K562 (cell line): ENCODE results near the gene DAG1. TPM values are rescaled to one million over a fixed set of nuclear protein-coding genes. Genes with fewer than 3 reads are reported as not detected.

Experiments
- E2F3 ChIP-seq: fragments of 250-450 bp; sonication (Bioruptor Pico); IDR thresholded peaks from 2 replicates; pipeline ENCODE4 v1.4.0; 2020; ENCODE audit warnings: mild to moderate bottlenecking
- FOXK1 ChIP-seq: sonication (generic); formaldehyde crosslinking; IDR thresholded peaks from 2 replicates; pipeline ENCODE4 v1.8.0; 2022; ENCODE audit warnings: missing genetic modification reagents, mild to moderate bottlenecking, borderline replicate concordance
- HDAC2 ChIP-seq: fragments of 450-650 bp; IDR thresholded peaks from 2 replicates; pipeline ENCODE4 v1.6.1; 2016; ENCODE audit warnings: mild to moderate bottlenecking
- KAT7 ChIP-seq: sonication (generic); formaldehyde crosslinking; IDR thresholded peaks from 2 replicates; pipeline ENCODE4 v1.8.0; 2022; ENCODE audit warnings: missing genetic modification reagents, mild to moderate bottlenecking, borderline replicate concordance
- MEF2A ChIP-seq: IDR thresholded peaks from 2 replicates; pipeline ENCODE4 v1.6.1; 2011; ENCODE audit warnings: low read depth, mild to moderate bottlenecking, low read length, moderate library complexity; ENCODE audit not compliant: control insufficient read depth
- NFE2 ChIP-seq: IDR thresholded peaks from 2 replicates; pipeline ENCODE4 v1.6.1; 2014; ENCODE audit warnings: antibody characterized with exemption, low read depth
- POLR2A ChIP-seq: fragments of 450-650 bp; conservative IDR thresholded peaks from 2 replicates; pipeline ENCODE4 v1.6.1; 2016
- POLR2B ChIP-seq: fragments of 450-650 bp; IDR thresholded peaks from 2 replicates; pipeline ENCODE4 v1.6.1; 2018; ENCODE audit warnings: low read depth; ENCODE audit not compliant: partially characterized antibody
- SOX6 ChIP-seq: fragments of 450-650 bp; IDR thresholded peaks from 2 replicates; pipeline ENCODE4 v1.6.1; 2014; ENCODE audit warnings: mild to moderate bottlenecking
- ZNF24 ChIP-seq: fragments of 450-650 bp; IDR thresholded peaks from 2 replicates; pipeline ENCODE4 v1.6.1; 2016
- ZNF830 ChIP-seq: fragments of 250-450 bp; sonication (Bioruptor Pico); IDR thresholded peaks from 2 replicates; pipeline ENCODE4 v1.5.0; 2021; ENCODE audit warnings: mild to moderate bottlenecking
- polyA plus RNA-seq, 8 experiments: library from polyadenylated mRNA; depleted of rRNA in 4 of 8; stranded (reverse) in 5 of 8; unstranded in 3 of 8; fragments of >200 nt; fragmentation: Nextera tagmentation in 2 of 8; fragmentation: Illumina TruSeq in 1 of 8; extraction: Ambion mirVana in 2 of 8; extraction: Trizol in 1 of 8; gene quantifications; 2 replicates each; pipeline versions ENCODE4 v1.2.1 to v1.2.3, GENCODE V29; 2011 to 2014; ENCODE audit warnings: inconsistent platforms in 1 of 8, missing spikeins in 1 of 8
- total RNA-seq, 7 experiments: library from RNA; depleted of rRNA in 6 of 7; stranded (reverse); fragments of >200 nt in 6 of 7; fragmentation: Illumina TruSeq in 2 of 7; extraction: Trizol in 2 of 7; gene quantifications; 2 replicates each; pipeline versions ENCODE4 v1.2.1 to v1.2.3, GENCODE V29; 2011 to 2021; ENCODE audit warnings: low replicate concordance in 1 of 7
- TF ChIP-seq, protein P1 (sequence below): sonication (generic); formaldehyde crosslinking; IDR thresholded peaks from 2 replicates; pipeline ENCODE4 v1.8.0; 2022; ENCODE audit warnings: mild to moderate bottlenecking, missing genetic modification reagents
- TF ChIP-seq, protein P2 (sequence below): sonication (generic); formaldehyde crosslinking; IDR thresholded peaks from 2 replicates; pipeline ENCODE4 v1.8.0; 2022; ENCODE audit warnings: mild to moderate bottlenecking, missing genetic modification reagents
- TF ChIP-seq, protein P3 (sequence below): fragments of 250-450 bp; sonication (Bioruptor Pico); IDR thresholded peaks from 2 replicates; pipeline ENCODE4 v1.8.0; 2022; ENCODE audit warnings: moderate library complexity, mild to moderate bottlenecking, inconsistent platforms
- TF ChIP-seq, protein P4 (sequence below): sonication (generic); IDR thresholded peaks from 2 replicates; pipeline ENCODE4 v1.6.1; 2016
- TF ChIP-seq, protein P5 (sequence below): fragments of 450-650 bp; formaldehyde crosslinking; IDR thresholded peaks from 2 replicates; pipeline ENCODE4 v1.4.0; 2020; ENCODE audit warnings: mild to moderate bottlenecking, moderate library complexity
- TF ChIP-seq, protein P6 (sequence below), 2 experiments: IDR thresholded peaks; 2 replicates each; pipeline ENCODE4 v1.6.1; 2011; ENCODE audit warnings: borderline replicate concordance in 1 of 2, control low read depth in 1 of 2, low read depth in 1 of 2, low read length in 1 of 2, mild to moderate bottlenecking in 1 of 2, mixed read lengths in 1 of 2, moderate library complexity in 1 of 2; ENCODE audit not compliant: insufficient read depth in 1 of 2, insufficient read length in 1 of 2, poor library complexity in 1 of 2, severe bottlenecking in 1 of 2; ENCODE audit errors: extremely low read depth in 1 of 2

The DAG1 gene
- total and polyA plus RNA-seq, 9 of the 15 experiments (the other 6 are each of a cell fraction or from before 2014, with no cell fraction given): 0.29 to 19.6 (median 8.2) TPM

DNA sequence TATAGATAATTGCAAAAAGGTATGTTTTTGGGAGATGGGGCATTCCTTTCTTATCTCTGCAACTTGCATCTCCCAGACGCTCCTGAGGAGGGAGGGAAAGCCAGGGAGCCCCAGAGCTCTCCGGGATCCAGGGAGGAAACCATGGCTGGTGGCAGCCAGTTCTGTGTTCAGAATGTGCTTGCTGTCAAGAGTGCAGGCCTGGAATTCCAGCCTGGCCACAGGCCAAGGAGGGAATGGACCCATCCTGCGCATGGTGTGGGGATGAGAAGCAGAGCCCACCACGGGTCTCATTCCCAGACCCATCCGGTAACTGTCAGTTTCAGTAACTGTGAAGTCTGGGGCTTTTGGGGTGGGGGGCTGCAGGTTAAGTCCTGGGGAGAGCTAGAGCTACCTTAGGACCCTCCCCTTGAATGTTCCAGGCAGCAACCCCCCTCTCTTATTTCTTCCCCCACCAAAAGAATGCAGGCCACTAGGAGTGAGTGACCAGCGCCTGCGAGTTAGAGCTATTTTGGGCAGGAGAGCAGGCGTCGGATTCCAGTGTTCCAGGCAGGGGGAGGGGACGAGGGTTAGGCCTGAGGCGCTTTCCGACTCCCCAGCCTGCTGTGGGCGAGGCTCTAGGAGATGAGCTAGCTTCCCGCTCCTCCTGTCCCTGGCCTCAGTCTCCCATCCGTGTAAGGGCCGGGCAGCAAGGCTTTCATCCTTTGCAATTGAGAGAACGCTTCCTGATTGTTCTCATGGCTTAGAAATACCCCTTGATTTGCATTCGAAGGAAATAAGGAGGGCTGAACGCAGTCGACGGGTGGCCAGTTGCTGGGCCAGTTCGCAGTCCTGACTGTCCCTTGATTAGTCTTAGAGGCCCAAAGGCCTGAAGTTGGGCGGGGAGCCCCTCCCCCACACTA lies 781 bp upstream of the DAG1 start (continued):
- TF ChIP-seq, protein P1, sequence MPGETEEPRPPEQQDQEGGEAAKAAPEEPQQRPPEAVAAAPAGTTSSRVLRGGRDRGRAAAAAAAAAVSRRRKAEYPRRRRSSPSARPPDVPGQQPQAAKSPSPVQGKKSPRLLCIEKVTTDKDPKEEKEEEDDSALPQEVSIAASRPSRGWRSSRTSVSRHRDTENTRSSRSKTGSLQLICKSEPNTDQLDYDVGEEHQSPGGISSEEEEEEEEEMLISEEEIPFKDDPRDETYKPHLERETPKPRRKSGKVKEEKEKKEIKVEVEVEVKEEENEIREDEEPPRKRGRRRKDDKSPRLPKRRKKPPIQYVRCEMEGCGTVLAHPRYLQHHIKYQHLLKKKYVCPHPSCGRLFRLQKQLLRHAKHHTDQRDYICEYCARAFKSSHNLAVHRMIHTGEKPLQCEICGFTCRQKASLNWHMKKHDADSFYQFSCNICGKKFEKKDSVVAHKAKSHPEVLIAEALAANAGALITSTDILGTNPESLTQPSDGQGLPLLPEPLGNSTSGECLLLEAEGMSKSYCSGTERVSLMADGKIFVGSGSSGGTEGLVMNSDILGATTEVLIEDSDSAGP: no peak
- TF ChIP-seq, protein P2, sequence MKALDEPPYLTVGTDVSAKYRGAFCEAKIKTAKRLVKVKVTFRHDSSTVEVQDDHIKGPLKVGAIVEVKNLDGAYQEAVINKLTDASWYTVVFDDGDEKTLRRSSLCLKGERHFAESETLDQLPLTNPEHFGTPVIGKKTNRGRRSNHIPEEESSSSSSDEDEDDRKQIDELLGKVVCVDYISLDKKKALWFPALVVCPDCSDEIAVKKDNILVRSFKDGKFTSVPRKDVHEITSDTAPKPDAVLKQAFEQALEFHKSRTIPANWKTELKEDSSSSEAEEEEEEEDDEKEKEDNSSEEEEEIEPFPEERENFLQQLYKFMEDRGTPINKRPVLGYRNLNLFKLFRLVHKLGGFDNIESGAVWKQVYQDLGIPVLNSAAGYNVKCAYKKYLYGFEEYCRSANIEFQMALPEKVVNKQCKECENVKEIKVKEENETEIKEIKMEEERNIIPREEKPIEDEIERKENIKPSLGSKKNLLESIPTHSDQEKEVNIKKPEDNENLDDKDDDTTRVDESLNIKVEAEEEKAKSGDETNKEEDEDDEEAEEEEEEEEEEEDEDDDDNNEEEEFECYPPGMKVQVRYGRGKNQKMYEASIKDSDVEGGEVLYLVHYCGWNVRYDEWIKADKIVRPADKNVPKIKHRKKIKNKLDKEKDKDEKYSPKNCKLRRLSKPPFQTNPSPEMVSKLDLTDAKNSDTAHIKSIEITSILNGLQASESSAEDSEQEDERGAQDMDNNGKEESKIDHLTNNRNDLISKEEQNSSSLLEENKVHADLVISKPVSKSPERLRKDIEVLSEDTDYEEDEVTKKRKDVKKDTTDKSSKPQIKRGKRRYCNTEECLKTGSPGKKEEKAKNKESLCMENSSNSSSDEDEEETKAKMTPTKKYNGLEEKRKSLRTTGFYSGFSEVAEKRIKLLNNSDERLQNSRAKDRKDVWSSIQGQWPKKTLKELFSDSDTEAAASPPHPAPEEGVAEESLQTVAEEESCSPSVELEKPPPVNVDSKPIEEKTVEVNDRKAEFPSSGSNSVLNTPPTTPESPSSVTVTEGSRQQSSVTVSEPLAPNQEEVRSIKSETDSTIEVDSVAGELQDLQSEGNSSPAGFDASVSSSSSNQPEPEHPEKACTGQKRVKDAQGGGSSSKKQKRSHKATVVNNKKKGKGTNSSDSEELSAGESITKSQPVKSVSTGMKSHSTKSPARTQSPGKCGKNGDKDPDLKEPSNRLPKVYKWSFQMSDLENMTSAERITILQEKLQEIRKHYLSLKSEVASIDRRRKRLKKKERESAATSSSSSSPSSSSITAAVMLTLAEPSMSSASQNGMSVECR: no peak
- TF ChIP-seq ZNF830 (CRISPR knock-in tag) (no peak), SOX6 (0 out of 2 replicates have a peak, but pooled peaks have one; percentile 11), POLR2A (peak; percentile 33; the same call in 1 of the 2 replicates), MEF2A (peak; percentile 84), KAT7 (CRISPR knock-in tag) (0 out of 2 replicates have a peak, but pooled peaks have one; percentile 29), POLR2B (peak; percentile 13), HDAC2 (peak; percentile 57; the same call in 1 of the 2 replicates), FOXK1 (CRISPR knock-in tag) (no peak), ZNF24 (no peak), E2F3 (CRISPR knock-in tag) (0 out of 2 replicates have a peak, but pooled peaks have one; percentile 46), NFE2 (no peak)
- TF ChIP-seq, protein P3, sequence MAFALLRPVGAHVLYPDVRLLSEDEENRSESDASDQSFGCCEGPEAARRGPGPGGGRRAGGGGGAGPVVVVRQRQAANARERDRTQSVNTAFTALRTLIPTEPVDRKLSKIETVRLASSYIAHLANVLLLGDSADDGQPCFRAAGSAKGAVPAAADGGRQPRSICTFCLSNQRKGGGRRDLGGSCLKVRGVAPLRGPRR: no peak
- TF ChIP-seq, protein P4, sequence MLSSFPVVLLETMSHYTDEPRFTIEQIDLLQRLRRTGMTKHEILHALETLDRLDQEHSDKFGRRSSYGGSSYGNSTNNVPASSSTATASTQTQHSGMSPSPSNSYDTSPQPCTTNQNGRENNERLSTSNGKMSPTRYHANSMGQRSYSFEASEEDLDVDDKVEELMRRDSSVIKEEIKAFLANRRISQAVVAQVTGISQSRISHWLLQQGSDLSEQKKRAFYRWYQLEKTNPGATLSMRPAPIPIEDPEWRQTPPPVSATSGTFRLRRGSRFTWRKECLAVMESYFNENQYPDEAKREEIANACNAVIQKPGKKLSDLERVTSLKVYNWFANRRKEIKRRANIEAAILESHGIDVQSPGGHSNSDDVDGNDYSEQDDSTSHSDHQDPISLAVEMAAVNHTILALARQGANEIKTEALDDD: no peak
- TF ChIP-seq, protein P5, sequence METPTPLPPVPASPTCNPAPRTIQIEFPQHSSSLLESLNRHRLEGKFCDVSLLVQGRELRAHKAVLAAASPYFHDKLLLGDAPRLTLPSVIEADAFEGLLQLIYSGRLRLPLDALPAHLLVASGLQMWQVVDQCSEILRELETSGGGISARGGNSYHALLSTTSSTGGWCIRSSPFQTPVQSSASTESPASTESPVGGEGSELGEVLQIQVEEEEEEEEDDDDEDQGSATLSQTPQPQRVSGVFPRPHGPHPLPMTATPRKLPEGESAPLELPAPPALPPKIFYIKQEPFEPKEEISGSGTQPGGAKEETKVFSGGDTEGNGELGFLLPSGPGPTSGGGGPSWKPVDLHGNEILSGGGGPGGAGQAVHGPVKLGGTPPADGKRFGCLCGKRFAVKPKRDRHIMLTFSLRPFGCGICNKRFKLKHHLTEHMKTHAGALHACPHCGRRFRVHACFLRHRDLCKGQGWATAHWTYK: 0 out of 2 replicates have a peak, but pooled peaks have one; percentile 31
- TF ChIP-seq, protein P6, sequence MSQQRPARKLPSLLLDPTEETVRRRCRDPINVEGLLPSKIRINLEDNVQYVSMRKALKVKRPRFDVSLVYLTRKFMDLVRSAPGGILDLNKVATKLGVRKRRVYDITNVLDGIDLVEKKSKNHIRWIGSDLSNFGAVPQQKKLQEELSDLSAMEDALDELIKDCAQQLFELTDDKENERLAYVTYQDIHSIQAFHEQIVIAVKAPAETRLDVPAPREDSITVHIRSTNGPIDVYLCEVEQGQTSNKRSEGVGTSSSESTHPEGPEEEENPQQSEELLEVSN (IDR thresholded peaks at IDR 0.05; ENCODE audit: borderline replicate concordance in 1 of 2, extremely low read depth in 1 of 2, insufficient read depth in 1 of 2, insufficient read length in 1 of 2, low read depth in 1 of 2, low read length in 1 of 2, poor library complexity in 1 of 2, severe bottlenecking in 1 of 2): peak; percentile 18 to 25
